LNCaP clone FGC (cell line): ENCODE measurements around the gene ACOT7.

Experiments used
- DNase-seq: peaks from one replicate; pipeline ENCODE4 v3.0.0-alpha.2; 2011; ENCODE audit warnings: low read depth
- H3K4me3 ChIP-seq: 2 replicates; pipeline ENCODE4 v1.5.1; 2011; ENCODE audit warnings: mild to moderate bottlenecking, low read depth, low read length, control low read depth
- TF ChIP-seq, protein P1 (sequence below): IDR thresholded peaks from 2 replicates; pipeline ENCODE4 v1.5.1; 2012; ENCODE audit warnings: mild to moderate bottlenecking; ENCODE audit not compliant: control insufficient read depth, insufficient read depth; ENCODE audit errors: extremely low read depth

ACOT7 gene

DNA sequence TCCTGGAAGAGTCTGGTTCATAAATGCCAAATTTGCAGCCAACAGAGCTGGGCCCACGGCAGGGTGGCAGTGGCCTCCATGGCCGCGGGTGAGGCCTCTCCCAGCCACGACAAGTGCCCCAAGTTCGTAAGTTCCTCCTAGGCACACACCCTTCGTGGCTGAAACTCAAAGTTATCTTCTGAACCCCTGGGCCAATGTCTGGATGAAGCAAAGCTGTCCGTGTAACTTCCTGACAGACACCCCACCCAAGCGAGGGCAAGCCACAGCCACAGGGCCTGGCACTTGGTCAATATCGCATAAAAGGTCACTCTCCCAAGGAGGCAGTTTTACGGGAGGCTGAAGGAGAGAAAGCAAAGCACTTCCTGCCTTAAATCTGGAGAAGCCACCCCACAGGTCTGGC lies 104.9 kb downstream of the ACOT7 start:
- no peak overlapping the region for H3K4me3 ChIP-seq
- TF ChIP-seq, protein P1, sequence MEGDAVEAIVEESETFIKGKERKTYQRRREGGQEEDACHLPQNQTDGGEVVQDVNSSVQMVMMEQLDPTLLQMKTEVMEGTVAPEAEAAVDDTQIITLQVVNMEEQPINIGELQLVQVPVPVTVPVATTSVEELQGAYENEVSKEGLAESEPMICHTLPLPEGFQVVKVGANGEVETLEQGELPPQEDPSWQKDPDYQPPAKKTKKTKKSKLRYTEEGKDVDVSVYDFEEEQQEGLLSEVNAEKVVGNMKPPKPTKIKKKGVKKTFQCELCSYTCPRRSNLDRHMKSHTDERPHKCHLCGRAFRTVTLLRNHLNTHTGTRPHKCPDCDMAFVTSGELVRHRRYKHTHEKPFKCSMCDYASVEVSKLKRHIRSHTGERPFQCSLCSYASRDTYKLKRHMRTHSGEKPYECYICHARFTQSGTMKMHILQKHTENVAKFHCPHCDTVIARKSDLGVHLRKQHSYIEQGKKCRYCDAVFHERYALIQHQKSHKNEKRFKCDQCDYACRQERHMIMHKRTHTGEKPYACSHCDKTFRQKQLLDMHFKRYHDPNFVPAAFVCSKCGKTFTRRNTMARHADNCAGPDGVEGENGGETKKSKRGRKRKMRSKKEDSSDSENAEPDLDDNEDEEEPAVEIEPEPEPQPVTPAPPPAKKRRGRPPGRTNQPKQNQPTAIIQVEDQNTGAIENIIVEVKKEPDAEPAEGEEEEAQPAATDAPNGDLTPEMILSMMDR: no peak
- no peak for DNase-seq

GRCh38 chr1:6288026-6288425 lies 105.5 kb downstream of the ACOT7 start:
- TF ChIP-seq, protein P1: no peak
- H3K4me3 ChIP-seq: no peak overlapping the region
- no peak for DNase-seq

DNA sequence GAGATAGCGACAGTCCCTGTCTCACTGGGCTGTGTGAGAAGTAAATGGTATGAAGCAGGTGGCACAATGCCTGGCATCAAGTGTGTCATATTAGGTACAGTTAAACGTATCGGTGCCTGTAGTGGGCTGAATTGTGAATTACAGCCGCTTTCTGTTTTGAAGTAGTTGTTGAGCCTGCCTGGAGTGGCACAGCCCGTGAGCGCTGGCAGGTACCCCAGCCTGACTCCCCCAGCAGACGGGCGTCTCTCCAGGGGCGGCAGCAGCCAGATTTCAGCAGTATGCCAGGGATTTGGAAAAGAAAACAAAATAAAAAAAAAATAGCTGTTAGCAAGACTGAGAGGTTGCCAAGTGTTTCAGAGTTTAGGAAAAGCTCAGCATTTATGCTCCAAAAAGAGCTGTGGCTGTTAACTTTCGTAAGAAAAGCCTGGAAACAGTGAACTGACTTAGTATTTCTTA lies 106.1 kb downstream of the ACOT7 start:
- TF ChIP-seq, protein P1: no peak
- no peak for DNase-seq

DNA sequence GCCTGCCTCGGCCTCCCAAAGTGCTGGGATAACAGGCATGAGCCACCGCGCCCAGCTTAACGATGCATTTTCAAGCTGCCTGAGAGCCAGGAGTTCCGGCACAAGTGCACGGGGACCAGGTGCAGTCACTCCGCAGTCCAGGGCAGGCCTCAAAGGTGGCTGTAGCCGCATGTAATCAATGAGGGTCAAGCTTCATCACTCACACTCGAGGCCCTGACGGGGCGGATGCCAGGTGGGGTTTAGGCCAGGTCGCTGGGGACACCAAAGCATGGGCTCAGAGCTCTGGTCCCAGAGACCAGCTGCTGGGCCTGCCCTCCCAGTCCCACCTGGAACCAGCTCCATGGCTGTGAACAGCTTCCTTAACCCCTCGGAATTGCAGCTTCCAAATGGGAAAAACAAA lies 106.5 kb downstream of the ACOT7 start:
- TF ChIP-seq, protein P1: no peak
- H3K4me3 ChIP-seq: no peak overlapping the region
- no peak for DNase-seq

More for the DNA sequence above, 106.1 kb downstream of the ACOT7 start:
- no peak overlapping the region for H3K4me3 ChIP-seq

GRCh38 chr1:6286266-6286665 lies 107.3 kb downstream of the ACOT7 start:
- TF ChIP-seq, protein P1: no peak
- DNase-seq: no peak
- H3K4me3 ChIP-seq: no peak overlapping the region

DNA sequence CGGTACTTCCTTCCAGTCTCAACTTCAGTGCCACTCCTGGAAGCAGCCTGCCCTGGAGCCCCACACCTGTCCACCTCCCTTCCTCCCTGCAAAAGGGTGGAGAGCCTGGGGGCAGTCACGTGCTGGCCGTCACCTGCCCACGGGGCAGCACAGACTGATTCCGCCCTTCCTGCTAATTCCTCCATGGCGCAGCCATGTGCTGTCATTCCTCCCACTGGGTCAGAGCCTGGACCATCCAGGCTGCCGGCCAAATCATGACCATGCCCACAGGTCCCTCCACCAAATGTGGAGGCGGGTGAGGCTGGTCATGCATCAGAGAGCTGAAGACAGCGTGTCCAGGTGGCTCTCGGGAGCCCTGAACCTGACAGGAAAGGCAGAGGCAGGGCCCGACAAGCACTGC lies 108.2 kb downstream of the ACOT7 start:
- TF ChIP-seq, protein P1: no peak
- H3K4me3 ChIP-seq: no peak overlapping the region
- DNase-seq: no peak

DNA sequence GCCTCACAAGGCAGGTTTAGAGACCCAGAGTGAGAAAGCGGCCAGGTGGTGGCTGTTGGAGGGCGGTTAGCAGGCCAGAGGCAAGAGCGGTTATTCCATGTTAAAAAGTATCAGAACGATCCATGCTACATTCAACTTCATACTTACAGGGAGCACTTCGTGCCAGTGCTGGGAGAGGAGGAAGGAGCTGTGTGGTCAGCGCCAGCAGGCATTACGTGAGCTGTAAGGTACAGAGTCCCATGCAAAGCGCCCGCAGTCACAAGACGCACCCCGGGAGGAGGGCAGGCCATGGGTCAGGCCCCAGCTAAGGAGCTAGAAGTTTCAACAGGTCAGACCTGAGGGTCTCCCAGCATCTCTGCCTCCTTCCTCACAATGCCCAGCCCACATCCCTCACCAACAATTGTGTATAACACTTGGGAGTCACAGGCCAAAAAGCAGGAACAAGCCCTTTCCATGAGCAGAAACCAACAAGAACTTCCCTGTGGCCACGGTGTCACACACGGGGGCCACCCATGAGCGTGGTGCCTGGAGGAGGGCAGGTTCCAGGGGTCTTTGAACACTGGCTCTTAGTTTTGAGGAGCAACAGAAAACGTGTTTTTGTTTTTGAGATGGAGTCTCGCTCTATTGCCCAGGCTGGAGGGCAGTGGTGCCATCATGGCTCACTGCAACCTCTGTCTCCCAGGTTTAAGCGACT lies 110.8 kb downstream of the ACOT7 start:
- TF ChIP-seq, protein P1: no peak
- no peak for DNase-seq
- H3K4me3 ChIP-seq: no peak overlapping the region
